Fibroblast of skin of back (primary cell): ENCODE measurements around the gene FRMD1.

Source experiments
- DNase-seq: peaks from one replicate; pipeline ENCODE4 v3.0.0-alpha.2; 2013

The FRMD1 gene

GRCh38 chr6:168004023-168004422 is 75.0 kb downstream of the FRMD1 start:
- no peak for DNase-seq
